ENCODE results near the gene PKD2L2. TPM values are rescaled to one million over a fixed set of nuclear protein-coding genes. Genes with fewer than 3 reads are reported as not detected.

PKD2L2 gene
- polyA plus RNA-seq, 3 donors: 0.08 TPM; not detected in 2

DNA sequence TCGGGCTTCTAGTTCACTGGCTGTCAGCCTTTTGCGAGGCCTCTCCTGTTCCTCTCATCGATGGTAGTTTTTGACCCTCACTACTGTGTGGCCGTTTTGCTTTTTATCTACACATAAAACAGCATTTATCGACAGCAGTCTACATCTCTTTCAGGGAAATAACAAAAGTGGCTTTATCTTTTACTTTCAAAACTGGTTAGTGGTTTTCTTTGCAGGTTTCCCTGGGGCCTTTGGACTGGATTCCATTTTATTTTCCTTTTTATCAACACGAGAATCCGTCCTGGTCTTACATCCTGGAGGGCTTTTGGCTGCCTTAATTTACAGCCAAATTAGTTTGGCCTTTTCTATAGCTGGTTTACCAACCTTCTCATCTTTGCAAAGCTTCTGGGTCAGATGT lies 793 bp upstream of the PKD2L2 start:
- Mint-ChIP-seq H3K4me3 (peak overlapping the region; percentile 88 to 95), H3K27me3 (ENCODE audit: low read depth in 3 of 3) (peaks cover 0 to 1% (median 0%) of the 10 kb centered on the region in 3 donors), H3K9me3 (no peaks in the 10 kb centered on the region), H3K27ac (peak overlapping the region; percentile 46 to 90 (median 82)), H3K36me3 (no peaks in the 10 kb centered on the region), H3K4me1 (peaks cover 16% of the 10 kb centered on the region)
- WGBS (ENCODE audit: insufficient coverage): 32% methylated on average over 6 of the region's 7 CpGs
- H3K9me3 ChIP-seq (replicated peaks in 1 of 2; ENCODE audit: control insufficient read depth in 1 of 2, insufficient read depth in 1 of 2, low read length in 2 of 2): no peaks in the 10 kb centered on the region
- peak overlapping the region; percentile 68 for H3K9ac ChIP-seq (ENCODE audit: insufficient read depth, low read length, poor library complexity, severe bottlenecking)
- peaks cover 3 to 17% of the 10 kb centered on the region in 2 donors for H3K4me1 ChIP-seq (ENCODE audit: control insufficient read depth in 1 of 2, insufficient read depth in 2 of 2, low read length in 2 of 2)
- peak overlapping the region in 1 of 2 donors; percentile 84 for H3K27ac ChIP-seq (ENCODE audit: low read depth in 1 of 2, low read length in 2 of 2)
- no peaks in the 10 kb centered on the region for H3K79me2 ChIP-seq (ENCODE audit: insufficient read depth, low read length)
- H3K27me3 ChIP-seq (ENCODE audit: control insufficient read depth in 2 of 2, insufficient read depth in 2 of 2, low read length in 2 of 2): no peaks in the 10 kb centered on the region
- peak overlapping the region; percentile 78 for H3K4me2 ChIP-seq (replicated peaks; ENCODE audit: extremely low read depth, low read length, poor library complexity, severe bottlenecking)
- no peak for DNase-seq
- no peaks in the 10 kb centered on the region for H3K36me3 ChIP-seq (replicated peaks in 1 of 2; ENCODE audit: control insufficient read depth in 1 of 2, insufficient read depth in 2 of 2, low read length in 2 of 2)
- H3K4me3 ChIP-seq (replicated peaks in 1 of 3; ENCODE audit: low read depth in 2 of 3, low read length in 3 of 3): peak overlapping the region; percentile 57 to 82 (median 57)
- TF ChIP-seq, protein P1, sequence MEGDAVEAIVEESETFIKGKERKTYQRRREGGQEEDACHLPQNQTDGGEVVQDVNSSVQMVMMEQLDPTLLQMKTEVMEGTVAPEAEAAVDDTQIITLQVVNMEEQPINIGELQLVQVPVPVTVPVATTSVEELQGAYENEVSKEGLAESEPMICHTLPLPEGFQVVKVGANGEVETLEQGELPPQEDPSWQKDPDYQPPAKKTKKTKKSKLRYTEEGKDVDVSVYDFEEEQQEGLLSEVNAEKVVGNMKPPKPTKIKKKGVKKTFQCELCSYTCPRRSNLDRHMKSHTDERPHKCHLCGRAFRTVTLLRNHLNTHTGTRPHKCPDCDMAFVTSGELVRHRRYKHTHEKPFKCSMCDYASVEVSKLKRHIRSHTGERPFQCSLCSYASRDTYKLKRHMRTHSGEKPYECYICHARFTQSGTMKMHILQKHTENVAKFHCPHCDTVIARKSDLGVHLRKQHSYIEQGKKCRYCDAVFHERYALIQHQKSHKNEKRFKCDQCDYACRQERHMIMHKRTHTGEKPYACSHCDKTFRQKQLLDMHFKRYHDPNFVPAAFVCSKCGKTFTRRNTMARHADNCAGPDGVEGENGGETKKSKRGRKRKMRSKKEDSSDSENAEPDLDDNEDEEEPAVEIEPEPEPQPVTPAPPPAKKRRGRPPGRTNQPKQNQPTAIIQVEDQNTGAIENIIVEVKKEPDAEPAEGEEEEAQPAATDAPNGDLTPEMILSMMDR (IDR thresholded peaks at IDR 0.05): no peak
- intact Hi-C loops (cut with micrococcal nuclease): no loop called here
- H4K20me1 ChIP-seq (ENCODE audit: insufficient read depth, low read length): no peaks in the 10 kb centered on the region
- peak overlapping the region; percentile 97 for H2AFZ ChIP-seq (ENCODE audit: insufficient read depth, low read depth, low read length, poor library complexity, severe bottlenecking)

DNA sequence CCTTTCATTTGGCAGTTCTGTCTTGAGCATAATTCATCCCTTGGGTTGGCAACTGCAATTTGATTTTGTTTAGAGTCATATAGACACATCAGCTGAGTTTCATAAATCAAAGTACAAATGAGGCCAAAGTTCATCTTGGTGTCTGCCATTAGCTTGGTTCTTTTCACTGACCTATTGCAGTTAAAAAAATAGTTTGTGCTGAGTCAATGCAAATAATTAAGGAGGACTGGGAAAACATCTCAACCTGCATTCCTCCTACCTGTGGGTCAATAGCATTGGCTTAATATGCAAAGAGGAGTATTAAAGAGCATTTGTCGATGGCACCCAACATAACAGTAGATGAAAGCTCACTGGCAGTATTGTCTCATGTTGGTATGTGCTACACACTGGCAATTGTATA lies 1.6 kb downstream of the PKD2L2 start:
- Mint-ChIP-seq H3K9me3 (no peaks in the 10 kb centered on the region), H3K4me1 (peaks cover 16% of the 10 kb centered on the region), H3K27ac (no peak overlapping the region), H3K36me3 (no peaks in the 10 kb centered on the region), H3K4me3 (no peak overlapping the region), H3K27me3 (ENCODE audit: low read depth in 3 of 3) (peaks cover 0 to 3% (median 0%) of the 10 kb centered on the region in 3 donors)
- Histone ChIP-seq H3K9ac (ENCODE audit: insufficient read depth, low read length, poor library complexity, severe bottlenecking) (no peak overlapping the region), H3K79me2 (ENCODE audit: insufficient read depth, low read length) (no peaks in the 10 kb centered on the region), H3K36me3 (replicated peaks in 1 of 2; ENCODE audit: control insufficient read depth in 1 of 2, insufficient read depth in 2 of 2, low read length in 2 of 2) (no peaks in the 10 kb centered on the region), H3K4me2 (replicated peaks; ENCODE audit: extremely low read depth, low read length, poor library complexity, severe bottlenecking) (no peak overlapping the region), H2AFZ (ENCODE audit: insufficient read depth, low read depth, low read length, poor library complexity, severe bottlenecking) (no peak overlapping the region), H3K27me3 (ENCODE audit: control insufficient read depth in 2 of 2, insufficient read depth in 2 of 2, low read length in 2 of 2) (no peaks in the 10 kb centered on the region), H3K4me3 (replicated peaks in 1 of 3; ENCODE audit: low read depth in 2 of 3, low read length in 3 of 3) (no peak overlapping the region), H3K4me1 (ENCODE audit: control insufficient read depth in 1 of 2, insufficient read depth in 2 of 2, low read length in 2 of 2) (peaks cover 3 to 17% of the 10 kb centered on the region in 2 donors), H3K27ac (ENCODE audit: low read depth in 1 of 2, low read length in 2 of 2) (no peak overlapping the region), H4K20me1 (ENCODE audit: insufficient read depth, low read length) (no peaks in the 10 kb centered on the region), H3K9me3 (replicated peaks in 1 of 2; ENCODE audit: control insufficient read depth in 1 of 2, insufficient read depth in 1 of 2, low read length in 2 of 2) (no peaks in the 10 kb centered on the region)
- intact Hi-C loops (cut with micrococcal nuclease): no loop called here
- WGBS (ENCODE audit: insufficient coverage): no CpG with 5 or more reads among the region's 1 CpG
- DNase-seq: no peak
- TF ChIP-seq, protein P1 (IDR thresholded peaks at IDR 0.05): no peak

All from CD14-positive monocyte (primary cell).